Measurements from ENCODE around the gene NRG2. TPM values are rescaled to one million over a fixed set of nuclear protein-coding genes. Genes with fewer than 3 reads are reported as not detected.

The NRG2 gene
- total and polyA plus RNA-seq, 2 experiments from 2014 or later: 13.5 to 20.7 TPM

DNA sequence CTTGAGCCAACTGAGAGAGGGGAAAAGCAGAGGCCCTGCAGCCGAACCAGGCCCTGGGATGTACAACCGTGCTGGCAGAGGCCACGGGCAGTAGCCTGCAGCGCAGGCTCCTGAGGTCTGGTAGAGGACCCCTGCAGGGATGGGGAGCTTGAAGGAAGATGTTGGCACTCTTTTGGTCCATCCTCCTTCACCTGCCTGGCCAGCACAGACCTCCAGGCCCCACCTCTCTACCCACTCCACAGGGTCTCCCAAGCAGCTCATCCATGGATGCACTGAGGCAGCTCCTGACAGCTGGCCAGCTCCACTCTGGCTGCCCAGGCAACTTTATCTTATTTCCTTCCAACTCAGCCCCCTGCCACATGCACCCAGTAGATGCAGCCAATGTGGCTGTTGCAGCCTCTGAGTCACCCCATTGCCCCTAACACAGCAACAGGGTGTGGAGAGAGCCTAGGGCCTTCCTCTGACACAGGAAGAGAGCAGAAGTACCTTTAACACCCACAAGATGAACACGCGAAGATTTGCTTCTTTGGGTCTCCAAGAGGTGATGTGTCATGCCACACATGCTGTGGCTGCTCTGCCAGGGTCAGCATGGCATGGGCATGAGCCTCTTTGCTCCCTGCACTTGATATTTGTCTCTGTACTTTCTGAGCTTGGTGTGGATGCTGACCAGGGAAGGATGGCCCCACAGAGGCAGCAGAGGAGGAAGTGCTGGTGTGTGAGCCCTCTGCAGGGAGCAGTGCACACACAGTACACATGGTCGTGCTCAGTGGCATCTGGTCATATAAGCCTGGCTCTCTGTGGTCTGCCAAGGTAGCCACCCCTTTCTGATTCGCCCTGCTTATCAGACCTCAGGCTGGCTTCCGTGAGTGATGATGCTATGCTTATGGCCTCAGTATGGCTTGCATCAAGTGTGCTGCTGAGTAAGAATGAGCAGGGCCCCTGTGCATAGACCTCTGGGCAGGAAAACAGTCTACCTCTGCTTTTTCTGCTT lies 117.2 kb downstream of the NRG2 start:
- Histone ChIP-seq H3K27ac (peak overlapping the region; percentile 23), H3K4me3 (no peak overlapping the region), H3K36me3 (no peaks in the 10 kb centered on the region), H3K27me3 (no peaks in the 10 kb centered on the region), H3K4me1 (ENCODE audit: low read depth) (no peaks in the 10 kb centered on the region), H3K9me3 (ENCODE audit: low read depth) (no peaks in the 10 kb centered on the region)
- TF ChIP-seq, protein P1, sequence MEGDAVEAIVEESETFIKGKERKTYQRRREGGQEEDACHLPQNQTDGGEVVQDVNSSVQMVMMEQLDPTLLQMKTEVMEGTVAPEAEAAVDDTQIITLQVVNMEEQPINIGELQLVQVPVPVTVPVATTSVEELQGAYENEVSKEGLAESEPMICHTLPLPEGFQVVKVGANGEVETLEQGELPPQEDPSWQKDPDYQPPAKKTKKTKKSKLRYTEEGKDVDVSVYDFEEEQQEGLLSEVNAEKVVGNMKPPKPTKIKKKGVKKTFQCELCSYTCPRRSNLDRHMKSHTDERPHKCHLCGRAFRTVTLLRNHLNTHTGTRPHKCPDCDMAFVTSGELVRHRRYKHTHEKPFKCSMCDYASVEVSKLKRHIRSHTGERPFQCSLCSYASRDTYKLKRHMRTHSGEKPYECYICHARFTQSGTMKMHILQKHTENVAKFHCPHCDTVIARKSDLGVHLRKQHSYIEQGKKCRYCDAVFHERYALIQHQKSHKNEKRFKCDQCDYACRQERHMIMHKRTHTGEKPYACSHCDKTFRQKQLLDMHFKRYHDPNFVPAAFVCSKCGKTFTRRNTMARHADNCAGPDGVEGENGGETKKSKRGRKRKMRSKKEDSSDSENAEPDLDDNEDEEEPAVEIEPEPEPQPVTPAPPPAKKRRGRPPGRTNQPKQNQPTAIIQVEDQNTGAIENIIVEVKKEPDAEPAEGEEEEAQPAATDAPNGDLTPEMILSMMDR (IDR thresholded peaks at IDR 0.05; ENCODE audit: low read depth, low read length): no peak
- DNase-seq (ENCODE audit: low read depth in 1 of 2, low spot score in 1 of 2): no peak

DNA sequence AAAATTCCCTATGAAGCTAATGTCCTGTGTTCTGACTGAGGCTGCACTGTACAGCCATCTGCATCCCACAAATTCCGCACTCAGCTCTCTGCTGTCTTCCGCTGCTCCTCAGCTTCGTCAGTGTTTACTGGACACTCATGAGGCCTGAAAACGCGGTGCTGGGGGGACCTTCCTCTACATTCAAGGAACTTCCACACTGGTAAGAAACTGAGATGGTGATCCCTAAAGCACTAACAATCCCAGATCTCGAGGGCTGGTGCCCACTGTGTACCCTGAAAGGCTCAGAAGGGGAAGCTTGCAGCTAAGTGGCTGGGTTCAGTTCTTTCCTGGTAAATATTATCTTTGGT lies 117.9 kb downstream of the NRG2 start:
- Histone ChIP-seq H3K27me3 (no peaks in the 10 kb centered on the region), H3K4me3 (no peak overlapping the region), H3K9me3 (ENCODE audit: low read depth) (no peaks in the 10 kb centered on the region), H3K4me1 (ENCODE audit: low read depth) (no peaks in the 10 kb centered on the region), H3K36me3 (no peaks in the 10 kb centered on the region), H3K27ac (peak overlapping the region; percentile 23)
- TF ChIP-seq, protein P1 (IDR thresholded peaks at IDR 0.05; ENCODE audit: low read depth, low read length): no peak
- DNase-seq (ENCODE audit: low read depth in 1 of 2, low spot score in 1 of 2): no peak

DNA sequence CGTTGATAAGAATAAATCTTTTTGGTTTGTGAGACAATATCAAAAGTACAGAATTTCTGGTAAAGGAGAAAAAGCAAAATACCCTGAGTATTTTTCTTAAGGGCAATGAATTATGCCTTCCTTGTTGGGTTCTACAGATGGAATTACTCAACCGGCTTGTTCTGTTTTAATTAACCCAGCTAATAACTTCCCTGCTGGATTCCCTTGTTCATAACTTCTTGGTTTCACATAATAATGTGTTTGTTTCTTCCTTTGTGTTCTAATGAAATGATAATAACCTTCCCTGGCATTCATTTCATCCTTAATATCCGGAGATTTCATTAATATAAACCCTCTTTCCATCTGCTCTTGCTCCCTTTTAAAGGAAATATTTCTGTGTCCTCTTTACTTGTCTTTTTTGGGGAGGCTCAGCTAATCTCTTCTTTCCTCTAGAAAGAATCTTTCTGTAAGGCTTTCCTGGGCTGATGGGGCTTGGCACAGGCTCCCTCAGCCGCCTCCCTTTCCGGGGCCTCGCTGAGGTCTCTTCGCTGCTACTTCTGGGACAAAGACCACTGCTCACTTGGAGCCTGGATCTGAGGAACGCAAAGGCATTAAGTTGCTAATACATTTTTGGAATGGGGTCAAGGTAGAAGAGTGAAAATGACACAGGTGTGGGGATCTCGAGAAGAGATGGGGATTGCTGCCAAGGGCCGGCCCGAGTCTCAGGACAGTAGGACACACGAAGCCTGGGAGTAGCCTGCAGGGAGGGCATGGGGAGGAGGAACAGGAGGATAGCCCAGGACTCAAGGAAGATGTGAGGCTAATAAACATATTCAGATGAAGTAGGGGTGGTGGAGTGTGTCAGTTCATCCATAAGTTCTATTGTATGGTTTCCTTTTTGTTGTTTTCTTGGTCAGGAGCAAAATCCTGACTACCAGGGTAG lies 118.5 kb downstream of the NRG2 start:
- Histone ChIP-seq H3K36me3 (no peaks in the 10 kb centered on the region), H3K9me3 (ENCODE audit: low read depth) (no peaks in the 10 kb centered on the region), H3K27ac (no peak overlapping the region), H3K27me3 (no peaks in the 10 kb centered on the region), H3K4me1 (ENCODE audit: low read depth) (no peaks in the 10 kb centered on the region), H3K4me3 (no peak overlapping the region)
- TF ChIP-seq, protein P1 (IDR thresholded peaks at IDR 0.05; ENCODE audit: low read depth, low read length): no peak
- DNase-seq (ENCODE audit: low read depth in 1 of 2, low spot score in 1 of 2): no peak

DNA sequence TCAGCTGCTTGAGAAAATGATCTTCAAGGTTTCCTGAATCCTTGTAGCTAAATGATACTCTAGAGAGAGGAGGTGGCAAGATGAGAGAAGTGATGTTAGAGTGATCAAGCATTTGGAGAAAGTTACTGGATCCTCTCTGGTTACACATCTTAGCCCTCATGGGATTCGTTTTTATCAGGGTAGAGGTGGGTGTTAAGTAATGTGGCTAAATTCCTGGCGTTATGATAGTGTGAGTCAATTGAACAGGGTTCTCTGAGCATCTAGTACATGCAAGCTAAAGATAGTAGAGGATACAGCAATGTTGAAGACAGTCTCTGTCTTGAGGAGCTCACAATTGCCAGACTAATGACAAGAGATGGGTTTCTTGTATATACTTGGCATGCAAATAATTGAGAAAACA lies 123.8 kb downstream of the NRG2 start:
- peak in 1 of 2 donors; percentile 54 for DNase-seq (ENCODE audit: low read depth in 1 of 2, low spot score in 1 of 2)
- TF ChIP-seq, protein P1 (IDR thresholded peaks at IDR 0.05; ENCODE audit: low read depth, low read length): no peak
- Histone ChIP-seq H3K4me3 (no peak overlapping the region), H3K27me3 (no peaks in the 10 kb centered on the region), H3K4me1 (ENCODE audit: low read depth) (no peaks in the 10 kb centered on the region), H3K36me3 (no peaks in the 10 kb centered on the region), H3K9me3 (ENCODE audit: low read depth) (no peaks in the 10 kb centered on the region), H3K27ac (no peak overlapping the region)

DNA sequence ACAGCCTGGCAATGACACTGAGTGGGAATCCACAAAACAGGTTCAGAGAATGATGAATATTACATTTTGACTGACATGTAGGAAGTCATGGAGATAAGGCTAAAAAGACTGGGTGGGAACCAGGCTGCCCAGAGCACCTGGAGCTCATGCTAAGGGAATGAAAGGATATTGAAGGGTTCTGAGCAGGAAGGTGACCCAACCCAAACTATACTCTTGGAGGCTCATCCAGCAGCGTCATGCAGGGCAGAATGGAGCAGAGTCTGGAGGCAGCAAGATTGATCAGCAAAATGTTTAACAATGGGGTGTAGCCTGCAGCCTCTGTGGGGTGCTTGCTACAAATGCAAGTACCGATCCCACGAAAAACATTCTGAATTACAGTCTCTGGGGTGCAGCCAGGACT lies 127.3 kb downstream of the NRG2 start:
- no peak for DNase-seq (ENCODE audit: low read depth in 1 of 2, low spot score in 1 of 2)
- TF ChIP-seq, protein P1 (IDR thresholded peaks at IDR 0.05; ENCODE audit: low read depth, low read length): no peak

More for the DNA sequence above, 127.3 kb downstream of the NRG2 start:
- Histone ChIP-seq H3K27ac (no peak overlapping the region), H3K9me3 (ENCODE audit: low read depth) (no peaks in the 10 kb centered on the region), H3K4me1 (ENCODE audit: low read depth) (no peaks in the 10 kb centered on the region), H3K27me3 (no peaks in the 10 kb centered on the region), H3K4me3 (no peak overlapping the region), H3K36me3 (no peaks in the 10 kb centered on the region)

Data from cardiac muscle cell (in vitro differentiated cells and primary cell).